DND-41 (cell line): ENCODE measurements around the gene SLC12A7.

Experiments used
- EZH2 ChIP-seq: IDR thresholded peaks from 3 replicates; pipeline ENCODE4 v1.6.1; 2012; ENCODE audit warnings: borderline replicate concordance, low read depth, mild to moderate bottlenecking, moderate library complexity, low read length, inconsistent platforms; ENCODE audit not compliant: severe bottlenecking
- TF ChIP-seq, protein P1 (sequence below): IDR thresholded peaks from 2 replicates; pipeline ENCODE4 v1.5.1; 2012; ENCODE audit warnings: borderline replicate concordance, low read length, moderate library complexity, mild to moderate bottlenecking; ENCODE audit not compliant: poor library complexity, severe bottlenecking; ENCODE audit errors: extremely low read depth

DNA sequence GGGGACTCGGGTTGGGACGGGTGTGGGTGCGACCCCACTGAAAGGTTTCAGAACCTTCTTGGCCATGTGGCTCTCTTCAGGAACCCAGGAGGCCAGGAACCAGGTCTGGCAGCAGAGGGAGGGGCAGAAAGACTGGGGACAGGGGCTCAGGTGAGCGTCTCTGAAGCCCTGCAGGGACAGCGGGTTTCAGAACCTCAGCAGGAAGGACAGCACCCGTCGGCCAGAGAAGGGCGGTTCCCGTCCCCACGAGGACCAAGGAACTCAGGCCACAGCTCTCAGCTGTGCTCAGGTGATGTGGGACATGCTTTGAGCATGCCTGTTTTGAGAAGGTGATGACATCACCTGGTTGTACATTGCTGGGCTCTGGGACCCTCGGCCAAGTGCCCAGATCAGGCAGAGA is 25.7 kb downstream of the SLC12A7 start:
- TF ChIP-seq, protein P1, sequence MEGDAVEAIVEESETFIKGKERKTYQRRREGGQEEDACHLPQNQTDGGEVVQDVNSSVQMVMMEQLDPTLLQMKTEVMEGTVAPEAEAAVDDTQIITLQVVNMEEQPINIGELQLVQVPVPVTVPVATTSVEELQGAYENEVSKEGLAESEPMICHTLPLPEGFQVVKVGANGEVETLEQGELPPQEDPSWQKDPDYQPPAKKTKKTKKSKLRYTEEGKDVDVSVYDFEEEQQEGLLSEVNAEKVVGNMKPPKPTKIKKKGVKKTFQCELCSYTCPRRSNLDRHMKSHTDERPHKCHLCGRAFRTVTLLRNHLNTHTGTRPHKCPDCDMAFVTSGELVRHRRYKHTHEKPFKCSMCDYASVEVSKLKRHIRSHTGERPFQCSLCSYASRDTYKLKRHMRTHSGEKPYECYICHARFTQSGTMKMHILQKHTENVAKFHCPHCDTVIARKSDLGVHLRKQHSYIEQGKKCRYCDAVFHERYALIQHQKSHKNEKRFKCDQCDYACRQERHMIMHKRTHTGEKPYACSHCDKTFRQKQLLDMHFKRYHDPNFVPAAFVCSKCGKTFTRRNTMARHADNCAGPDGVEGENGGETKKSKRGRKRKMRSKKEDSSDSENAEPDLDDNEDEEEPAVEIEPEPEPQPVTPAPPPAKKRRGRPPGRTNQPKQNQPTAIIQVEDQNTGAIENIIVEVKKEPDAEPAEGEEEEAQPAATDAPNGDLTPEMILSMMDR: no peak
- no peak for TF ChIP-seq EZH2
